GM12878 (cell line): ENCODE results near the gene MORN2. TPM values are rescaled to one million over a fixed set of nuclear protein-coding genes. Genes with fewer than 3 reads are reported as not detected.

Experiments used
- ATAC-seq: fragments of 200-7000 bp; cut with Tn5 transposase; 3 replicates; pipeline ENCODE4 v1.9.1; 2020; ENCODE audit warnings: mild to moderate bottlenecking, moderate library complexity
- BruUV-seq: library from RNA; stranded (reverse); fragments of 400-500 nt; replicated peaks from 2 replicates; lab custom pipeline; 2021; lab: Mats Ljungman, UMichigan
- CTCF ChIA-PET: fragments of 300-600 bp; sonication (Branson Sonifier 250); formaldehyde crosslinking; extraction: SDS; loops from one replicate; lab custom pipeline; 2021; ENCODE audit warnings: inconsistent platforms; lab: Yijun Ruan, JAX
- POLR2A ChIA-PET: fragments of 350-600 bp; formaldehyde crosslinking; extraction: SDS; loops from one replicate; lab custom pipeline; 2021; ENCODE audit warnings: inconsistent platforms; lab: Charles Lee
- RAD21 ChIA-PET: fragments of 300-600 bp; sonication (Branson Sonifier 250); formaldehyde crosslinking; loops from one replicate; lab custom pipeline; 2023; ENCODE audit warnings: antibody characterized with exemption; ENCODE audit not compliant: unreplicated experiment; lab: Charles Lee
- SMC1A ChIA-PET: fragments of 300-600 bp; sonication (Branson Sonifier 250); formaldehyde crosslinking; loops from one replicate; lab custom pipeline; 2023; ENCODE audit not compliant: unreplicated experiment, uncharacterized antibody; lab: Charles Lee
- DNase-seq: peaks from one replicate; pipeline ENCODE4 v3.0.0-alpha.2; 2011; ENCODE audit warnings: low read depth, low spot score
- FAIRE-seq: peaks from 3 replicates; lab custom pipeline; 2011; peaks lifted over from hg19 to GRCh38; lab: Jason Lieb, UNC
- H2AFZ ChIP-seq: 2 replicates; pipeline ENCODE4 v1.6.0; 2011; ENCODE audit warnings: low read depth, low read length, control low read depth; ENCODE audit not compliant: control insufficient read depth
- H3K27ac ChIP-seq: 2 replicates; pipeline ENCODE4 v1.5.1; 2011; ENCODE audit warnings: control low read depth; ENCODE audit not compliant: control insufficient read depth, insufficient read depth
- H3K27me3 ChIP-seq, 2 experiments: replicated peaks in 1 of 2; 2 replicates each; pipeline versions ENCODE4 v1.6.0 to v1.6.1; 2011; ENCODE audit warnings: low read length in 1 of 2; ENCODE audit not compliant: control insufficient read depth in 2 of 2, insufficient read depth in 2 of 2
- H3K36me3 ChIP-seq, 2 experiments: 2 replicates each; pipeline ENCODE4 v1.5.1; 2011; ENCODE audit warnings: low read length in 1 of 2; ENCODE audit not compliant: control insufficient read depth in 2 of 2, insufficient read depth in 2 of 2
- H3K4me1 ChIP-seq: 2 replicates; pipeline ENCODE4 v1.6.1; 2011; ENCODE audit warnings: mild to moderate bottlenecking, low read length, moderate library complexity, mixed read lengths; ENCODE audit not compliant: control insufficient read depth, insufficient read depth
- H3K4me2 ChIP-seq: 2 replicates; pipeline ENCODE4 v1.6.0; 2011; ENCODE audit warnings: control low read depth; ENCODE audit not compliant: control insufficient read depth, insufficient read depth
- H3K4me3 ChIP-seq: fragments of 200-600 bp; sonication (generic); 2 replicates; pipeline ENCODE4 v1.5.1; 2016
- H3K79me2 ChIP-seq: 2 replicates; pipeline ENCODE4 v1.6.0; 2011; ENCODE audit warnings: low read length; ENCODE audit not compliant: control insufficient read depth, insufficient read depth
- H3K9ac ChIP-seq: 2 replicates; pipeline ENCODE4 v1.8.0; 2011; ENCODE audit warnings: low read length, control low read depth, mixed read lengths; ENCODE audit not compliant: control insufficient read depth, insufficient read depth
- H3K9me3 ChIP-seq: replicated peaks from 3 replicates; pipeline ENCODE4 v1.5.1; 2011; ENCODE audit warnings: mild to moderate bottlenecking, low read length; ENCODE audit not compliant: control insufficient read depth, insufficient read depth
- H4K20me1 ChIP-seq: 2 replicates; pipeline ENCODE4 v1.6.0; 2011; ENCODE audit not compliant: control insufficient read depth, insufficient read depth
- BACH1 ChIP-seq: fragments of 450-650 bp; IDR thresholded peaks from 2 replicates; pipeline ENCODE4 v1.6.1; 2017; ENCODE audit warnings: mild to moderate bottlenecking, borderline replicate concordance
- CREM ChIP-seq: IDR thresholded peaks from 2 replicates; pipeline ENCODE4 v1.6.1; 2014; ENCODE audit warnings: antibody characterized with exemption, low read depth
- FOXM1 ChIP-seq: IDR thresholded peaks from 2 replicates; pipeline ENCODE4 v1.6.1; 2012; ENCODE audit warnings: low read depth, mild to moderate bottlenecking, inconsistent platforms, low read length, moderate library complexity
- HCFC1 ChIP-seq: fragments of 150-350 bp; IDR thresholded peaks from 2 replicates; pipeline ENCODE4 v1.6.1; 2014; ENCODE audit warnings: low read length
- HDGF ChIP-seq: fragments of 450-650 bp; IDR thresholded peaks from 2 replicates; pipeline ENCODE4 v1.6.1; 2016; ENCODE audit warnings: antibody characterized with exemption
- MTA2 ChIP-seq: fragments of 450-650 bp; IDR thresholded peaks from 2 replicates; pipeline ENCODE4 v1.6.1; 2016; ENCODE audit warnings: low read depth, mild to moderate bottlenecking, moderate library complexity
- NBN ChIP-seq: fragments of 450-650 bp; IDR thresholded peaks from 2 replicates; pipeline ENCODE4 v1.6.1; 2016
- NFYB ChIP-seq: IDR thresholded peaks from 2 replicates; pipeline ENCODE4 v1.6.1; 2011; ENCODE audit warnings: low read depth, mild to moderate bottlenecking, low read length, improper control_type of control experiment, moderate library complexity; ENCODE audit not compliant: insufficient read depth
- SMAD1 ChIP-seq: fragments of 450-650 bp; IDR thresholded peaks from 2 replicates; pipeline ENCODE4 v1.6.1; 2018; ENCODE audit warnings: mild to moderate bottlenecking, low read depth; ENCODE audit not compliant: partially characterized antibody
- SMAD5 ChIP-seq: IDR thresholded peaks from 2 replicates; pipeline ENCODE4 v1.6.1; 2016; ENCODE audit warnings: antibody characterized with exemption, low read depth
- STAT1 ChIP-seq: fragments of 450-650 bp; conservative IDR thresholded peaks from 2 replicates; pipeline ENCODE4 v1.6.1; 2014; ENCODE audit warnings: antibody characterized with exemption, mild to moderate bottlenecking
- TAF1 ChIP-seq: IDR thresholded peaks from 2 replicates; pipeline ENCODE4 v1.6.1; 2011; ENCODE audit warnings: mild to moderate bottlenecking, low read depth, low read length, borderline replicate concordance
- TBL1XR1 ChIP-seq: IDR thresholded peaks from 2 replicates; pipeline ENCODE4 v1.6.1; 2012; ENCODE audit warnings: low read depth, low read length, improper control_type of control experiment
- ZNF384 ChIP-seq: IDR thresholded peaks from 2 replicates; pipeline ENCODE4 v1.6.1; 2012; ENCODE audit warnings: low read depth, mild to moderate bottlenecking, low read length, improper control_type of control experiment, borderline replicate concordance
- WGBS: methylation state at CpG from one replicate; pipeline ENCODE4 v1.1.6; 2016; ENCODE audit warnings: low lambda C conversion rate; ENCODE audit not compliant: insufficient replicate concordance, insufficient coverage; ENCODE audit errors: missing lambda C conversion rate; 5-methylcytosine and 5-hydroxymethylcytosine counted together
- in situ Hi-C: fragments of 300-500 bp; cut with MboI; formaldehyde crosslinking; loops from 9 replicates; pipeline ENCODE4 v1.14.3; 2018; ENCODE audit warnings: mixed read lengths
- intact Hi-C: fragments of 100-400 bp; cut with micrococcal nuclease; formaldehyde crosslinking; loops from one replicate; pipeline ENCODE4 v1.14.2; 2022; ENCODE audit not compliant: unreplicated experiment
- polyA plus RNA-seq, 11 experiments: library from polyadenylated mRNA; depleted of rRNA in 4 of 11; unstranded in 6 of 11; stranded (reverse) in 5 of 11; fragments of >200 nt; fragmentation: Nextera tagmentation in 4 of 11; fragmentation: Illumina TruSeq in 1 of 11; extraction: Ambion mirVana in 4 of 11; extraction: Trizol in 1 of 11; gene quantifications; 1 replicate in 1 of 11; 2 replicates in 10 of 11; pipeline versions ENCODE4 v1.2.1 to v1.2.3, GENCODE V29; 2011 to 2016; ENCODE audit warnings: inconsistent platforms in 2 of 11, missing spikeins in 2 of 11, low read depth in 1 of 11
- total RNA-seq, 4 experiments: library from RNA; depleted of rRNA in 3 of 4; stranded (reverse); fragments of >200 nt in 3 of 4; fragmentation: Illumina TruSeq in 1 of 4; extraction: Trizol in 1 of 4; gene quantifications; 2 replicates each; pipeline versions ENCODE4 v1.2.1 to v1.2.3, GENCODE V29; 2013 to 2021
- TF ChIP-seq, protein P1 (sequence below): fragments of 450-650 bp; IDR thresholded peaks from 2 replicates; pipeline ENCODE4 v1.6.1; 2018; ENCODE audit warnings: borderline replicate concordance, mild to moderate bottlenecking; ENCODE audit not compliant: partially characterized antibody

MORN2 gene
- total and polyA plus RNA-seq, 10 of the 15 experiments (the other 5 are each of a cell fraction or from before 2014, with no cell fraction given), result 2.3 to 26.9 (median 8.0) TPM

DNA sequence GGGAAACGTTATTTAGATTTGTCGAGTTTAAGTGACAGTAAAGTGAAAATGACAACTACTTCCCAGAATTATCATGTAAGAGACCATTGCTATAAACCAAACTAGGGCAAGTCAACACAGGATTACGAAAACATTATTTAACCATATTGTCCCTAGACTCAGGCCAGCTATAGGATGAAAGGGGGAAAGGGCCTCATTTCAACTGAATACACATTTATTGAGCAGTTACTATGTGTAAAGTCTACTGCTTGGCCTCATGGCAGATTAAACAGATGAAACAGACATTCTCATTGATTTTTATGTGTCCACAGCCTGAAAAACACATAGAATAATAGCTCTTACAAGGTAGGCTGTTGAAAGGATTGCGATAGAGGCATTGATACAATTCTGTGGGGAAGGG is 46.6 kb downstream of the MORN2 start (continued):
- TF ChIP-seq STAT1 (no peak), HDGF (no peak), SMAD1 (no peak), CREM (no peak), FOXM1 (no peak), NFYB (no peak), SMAD5 (no peak), ZNF384 (no peak), TBL1XR1 (no peak)

DNA sequence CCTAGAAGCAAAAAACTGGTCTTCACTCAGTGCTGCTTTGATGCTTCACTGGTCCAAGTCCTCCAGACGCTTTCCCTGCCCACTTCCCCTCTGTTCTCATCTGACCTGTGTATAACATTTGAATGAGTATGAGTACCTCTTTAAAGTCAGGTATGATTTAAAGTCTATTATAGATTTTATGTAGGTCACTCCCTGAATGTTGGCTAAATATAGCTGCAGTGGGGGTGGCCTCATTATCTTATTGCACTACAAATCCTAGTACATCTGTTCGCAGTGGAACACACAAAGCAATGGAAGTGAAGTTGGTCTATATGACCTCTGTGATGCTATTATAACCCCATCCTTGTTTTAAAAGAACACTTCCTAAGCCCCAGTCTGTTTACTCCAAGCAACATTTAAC is 47.1 kb downstream of the MORN2 start:
- H3K79me2 ChIP-seq, result no peaks in the 10 kb centered on the region
- intact Hi-C loops, result no loop called here
- BruUV-seq, result no TSS peak
- no peak overlapping the region for H3K9ac ChIP-seq
- in situ Hi-C loops, result no loop called here
- no peak overlapping the region for H2AFZ ChIP-seq
- RAD21 ChIA-PET, result no interaction called here
- H4K20me1 ChIP-seq, result no peaks in the 10 kb centered on the region
- H3K4me2 ChIP-seq, result no peak overlapping the region
- no peaks in the 10 kb centered on the region for H3K4me1 ChIP-seq
- DNase-seq (no peak), FAIRE-seq (no peak), ATAC-seq (no peak)
- CTCF ChIA-PET, result interaction anchor here (1.6 kb wide), 1 partner anchor 305 kb away, joined by 5 read pairs; no protein-coding TSS in a partner anchor
- 50% methylated on average over 2 of the region's 2 CpGs for WGBS
- TF ChIP-seq TAF1, result no peak
- TF ChIP-seq NBN, result no peak
- no peak for TF ChIP-seq MTA2
- TF ChIP-seq, protein P1, sequence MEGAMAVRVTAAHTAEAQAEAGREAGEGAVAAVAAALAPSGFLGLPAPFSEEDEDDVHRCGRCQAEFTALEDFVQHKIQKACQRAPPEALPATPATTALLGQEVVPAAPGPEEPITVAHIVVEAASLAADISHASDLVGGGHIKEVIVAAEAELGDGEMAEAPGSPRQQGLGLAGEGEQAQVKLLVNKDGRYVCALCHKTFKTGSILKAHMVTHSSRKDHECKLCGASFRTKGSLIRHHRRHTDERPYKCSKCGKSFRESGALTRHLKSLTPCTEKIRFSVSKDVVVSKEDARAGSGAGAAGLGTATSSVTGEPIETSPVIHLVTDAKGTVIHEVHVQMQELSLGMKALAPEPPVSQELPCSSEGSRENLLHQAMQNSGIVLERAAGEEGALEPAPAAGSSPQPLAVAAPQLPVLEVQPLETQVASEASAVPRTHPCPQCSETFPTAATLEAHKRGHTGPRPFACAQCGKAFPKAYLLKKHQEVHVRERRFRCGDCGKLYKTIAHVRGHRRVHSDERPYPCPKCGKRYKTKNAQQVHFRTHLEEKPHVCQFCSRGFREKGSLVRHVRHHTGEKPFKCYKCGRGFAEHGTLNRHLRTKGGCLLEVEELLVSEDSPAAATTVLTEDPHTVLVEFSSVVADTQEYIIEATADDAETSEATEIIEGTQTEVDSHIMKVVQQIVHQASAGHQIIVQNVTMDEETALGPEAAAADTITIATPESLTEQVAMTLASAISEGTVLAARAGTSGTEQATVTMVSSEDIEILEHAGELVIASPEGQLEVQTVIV, result no peak
- no peak for TF ChIP-seq HCFC1
- no peak for TF ChIP-seq BACH1
- POLR2A ChIA-PET, result no interaction called here
- H3K27me3 ChIP-seq, result peaks cover 0 to 2% of the 10 kb centered on the region in 2 experiments; a peak in 2 of 4 replicates
- no peak overlapping the region for H3K27ac ChIP-seq
- H3K36me3 ChIP-seq, result no peaks in the 10 kb centered on the region
- no peaks in the 10 kb centered on the region for H3K9me3 ChIP-seq
- no peak overlapping the region for H3K4me3 ChIP-seq
- SMC1A ChIA-PET, result interaction anchor here (1.2 to 1.4 kb wide), 2 partner anchors 21 to 307 kb away, joined by 4 read pairs; no protein-coding TSS in a partner anchor
